Pons (tissue), 1 donor: ENCODE measurements around the gene ZNF74.
"Not testable (repeated sequence)": the region's sequence is repeated elsewhere in the genome, so short reads cannot be mapped to it uniquely, and the experiment has no call there.

ENCODE experiments used
- DNase-seq: peaks from one replicate; pipeline ENCODE4 v3.0.0-alpha.2; 2016; ENCODE audit warnings: low spot score

ZNF74 gene

GRCh38 chr22:20400606-20401375 is 6.8 kb downstream of the ZNF74 start:
- no peak for DNase-seq

GRCh38 chr22:20401376-20402014 is 7.5 kb downstream of the ZNF74 start:
- DNase-seq: no peak

- no peak for DNase-seq
Observed at GRCh38 chr22:20402960-20403778, 9.2 kb downstream of the ZNF74 start.

- DNase-seq: no peak
Observed at GRCh38 chr22:20403779-20404140, 9.8 kb downstream of the ZNF74 start.

GRCh38 chr22:20404881-20405280 is 10.9 kb downstream of the ZNF74 start:
- no peak for DNase-seq

GRCh38 chr22:20405291-20405930 is 11.5 kb downstream of the ZNF74 start:
- DNase-seq: no peak

- no peak for DNase-seq
Observed at GRCh38 chr22:20405931-20406685, 12.2 kb downstream of the ZNF74 start.

GRCh38 chr22:20406686-20407408 is 12.9 kb downstream of the ZNF74 start:
- DNase-seq: no peak

GRCh38 chr22:20407829-20408228 is 13.9 kb downstream of the ZNF74 start:
- DNase-seq: no peak

GRCh38 chr22:20408891-20409290 is 14.9 kb downstream of the ZNF74 start:
- no peak for DNase-seq

- DNase-seq: not testable (repeated sequence)
Observed at GRCh38 chr22:20409385-20409784, 15.4 kb downstream of the ZNF74 start.

- no peak for DNase-seq
Observed at GRCh38 chr22:20412474-20413216, 18.7 kb downstream of the ZNF74 start.

GRCh38 chr22:20413217-20414058 is 19.5 kb downstream of the ZNF74 start:
- DNase-seq: no peak

GRCh38 chr22:20414059-20414440 is 20.1 kb downstream of the ZNF74 start:
- no peak for DNase-seq

- DNase-seq: no peak
Observed at GRCh38 chr22:20414450-20414849, 20.5 kb downstream of the ZNF74 start.

- not testable (repeated sequence) for DNase-seq
Observed at GRCh38 chr22:20415241-20415640, 21.3 kb downstream of the ZNF74 start.

- not testable (repeated sequence) for DNase-seq
Observed at GRCh38 chr22:20415699-20416098, 21.7 kb downstream of the ZNF74 start.

GRCh38 chr22:20418211-20418788 is 24.3 kb downstream of the ZNF74 start:
- DNase-seq: peak; percentile 66

- no peak for DNase-seq
Observed at GRCh38 chr22:20419664-20419951, 25.7 kb downstream of the ZNF74 start.
